ENCODE data around the gene DDX10. TPM values are rescaled to one million over a fixed set of nuclear protein-coding genes. Genes with fewer than 3 reads are reported as not detected.

DDX10 gene
- total RNA-seq, 1 donor from 2014 or later = 23.8 TPM

DNA sequence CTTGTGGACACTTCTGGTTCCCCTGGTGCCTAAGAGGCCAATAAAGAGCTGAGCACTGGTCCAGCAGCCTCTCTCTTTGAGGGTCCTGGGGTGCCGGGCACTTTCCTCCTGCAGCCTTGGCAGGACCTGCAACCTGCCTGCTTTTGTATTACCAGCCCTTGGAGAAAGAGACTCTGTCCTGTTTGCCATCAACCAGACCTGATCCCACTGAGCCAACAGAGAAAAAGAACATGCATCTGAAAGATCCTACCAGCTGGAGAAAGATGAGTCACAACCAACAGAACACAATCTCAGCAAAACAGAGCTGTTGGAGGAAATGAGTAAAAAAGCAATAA, 321.0 kb downstream of the DDX10 start:
- DNase-seq = no peak

Other genes with a start within 250 kb of the DDX10 start
- 1.5 TPM for gene C11orf65, start 197.5 kb upstream of the DDX10 start, total RNA-seq
- gene POGLUT3, start 166.7 kb upstream of the DDX10 start, total RNA-seq = 49.1 TPM
- gene EXPH5, start 71.3 kb upstream of the DDX10 start, total RNA-seq = 17.6 TPM

Measured in skin of body (tissue), 2 donors.